Esophagus mucosa (tissue), 1 donor: Measurements from ENCODE around the gene ZNF554. TPM values are rescaled to one million over a fixed set of nuclear protein-coding genes. Genes with fewer than 3 reads are reported as not detected.
"Not testable (repeated sequence)": the region's sequence is repeated elsewhere in the genome, so short reads cannot be mapped to it uniquely, and the experiment has no call there.

Experiments
- ATAC-seq: fragments of 200-7000 bp; cut with Tn5 transposase; one replicate; pipeline ENCODE4 v1.9.1; 2020
- total RNA-seq: library from RNA; stranded (reverse); gene quantifications from one replicate; pipeline ENCODE4 v1.2.4, GENCODE V29; 2023
- donor health status: DM: yes; HTN: yes; CAD: no.

The ZNF554 gene
- total RNA-seq, 1 donor from 2014 or later, result 2.7 TPM

- ATAC-seq, result not testable (repeated sequence)
Observed at GRCh38 chr19:2872175-2872574, 52.5 kb downstream of the ZNF554 start.

GRCh38 chr19:2877398-2878331, 58.0 kb downstream of the ZNF554 start:
- no peak for ATAC-seq

GRCh38 chr19:2883686-2884439, 64.2 kb downstream of the ZNF554 start:
- no peak for ATAC-seq

- ATAC-seq, result no peak
Observed at GRCh38 chr19:2885736-2886135, 66.1 kb downstream of the ZNF554 start.

Other genes with a start within 250 kb of the ZNF554 start
- gene GNG7, start 117.2 kb upstream of the ZNF554 start, total RNA-seq, result 0.68 TPM
- gene DIRAS1, start 98.5 kb upstream of the ZNF554 start, total RNA-seq, result 1.00 TPM
- 21.0 TPM for gene SLC39A3, start 79.9 kb upstream of the ZNF554 start, total RNA-seq
- gene SGTA, start 36.6 kb upstream of the ZNF554 start, total RNA-seq, result 32.4 TPM
- 50.3 TPM for gene THOP1, start 34.4 kb upstream of the ZNF554 start, total RNA-seq
- gene ZNF555, start 21.6 kb downstream of the ZNF554 start, total RNA-seq, result 1.7 TPM
- 0.60 TPM for gene ZNF556, start 47.5 kb downstream of the ZNF554 start, total RNA-seq
- 4.7 TPM for gene ZNF57, start 81.1 kb downstream of the ZNF554 start, total RNA-seq
- gene ZNF77, start 125.1 kb downstream of the ZNF554 start, total RNA-seq, result 2.4 TPM
- gene TLE6, start 157.7 kb downstream of the ZNF554 start, total RNA-seq, result 0.40 TPM
- gene TLE2, start 209.4 kb downstream of the ZNF554 start, total RNA-seq, result 6.3 TPM
- gene TLE5, start 242.6 kb downstream of the ZNF554 start, total RNA-seq, result 238 TPM